Measurements from ENCODE around the gene SYCE3.

SYCE3 gene

DNA sequence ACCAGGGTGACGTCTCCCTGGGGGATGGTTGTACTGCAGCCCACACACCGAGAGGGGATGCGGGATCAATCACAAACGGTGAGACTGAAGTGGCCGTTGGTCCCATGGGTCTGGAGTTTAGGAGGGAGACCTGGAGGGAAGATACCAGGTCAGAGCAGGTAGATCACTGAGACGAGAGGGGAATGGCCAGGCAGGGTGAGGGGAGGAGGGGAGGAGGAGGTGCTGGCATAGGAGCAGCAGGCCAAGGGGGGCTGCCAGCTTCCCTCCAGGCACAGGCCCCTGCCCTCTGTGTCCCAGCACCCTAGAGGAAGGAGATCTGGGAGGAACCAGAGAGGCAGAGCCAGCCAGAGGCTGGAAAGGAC lies 44.9 kb upstream of the SYCE3 start:
- no peak for DNase-seq (ENCODE audit: low spot score)
- TF ChIP-seq, protein P1, sequence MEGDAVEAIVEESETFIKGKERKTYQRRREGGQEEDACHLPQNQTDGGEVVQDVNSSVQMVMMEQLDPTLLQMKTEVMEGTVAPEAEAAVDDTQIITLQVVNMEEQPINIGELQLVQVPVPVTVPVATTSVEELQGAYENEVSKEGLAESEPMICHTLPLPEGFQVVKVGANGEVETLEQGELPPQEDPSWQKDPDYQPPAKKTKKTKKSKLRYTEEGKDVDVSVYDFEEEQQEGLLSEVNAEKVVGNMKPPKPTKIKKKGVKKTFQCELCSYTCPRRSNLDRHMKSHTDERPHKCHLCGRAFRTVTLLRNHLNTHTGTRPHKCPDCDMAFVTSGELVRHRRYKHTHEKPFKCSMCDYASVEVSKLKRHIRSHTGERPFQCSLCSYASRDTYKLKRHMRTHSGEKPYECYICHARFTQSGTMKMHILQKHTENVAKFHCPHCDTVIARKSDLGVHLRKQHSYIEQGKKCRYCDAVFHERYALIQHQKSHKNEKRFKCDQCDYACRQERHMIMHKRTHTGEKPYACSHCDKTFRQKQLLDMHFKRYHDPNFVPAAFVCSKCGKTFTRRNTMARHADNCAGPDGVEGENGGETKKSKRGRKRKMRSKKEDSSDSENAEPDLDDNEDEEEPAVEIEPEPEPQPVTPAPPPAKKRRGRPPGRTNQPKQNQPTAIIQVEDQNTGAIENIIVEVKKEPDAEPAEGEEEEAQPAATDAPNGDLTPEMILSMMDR (IDR thresholded peaks at IDR 0.05; ENCODE audit: extremely low read depth, missing control alignments), result no peak

DNA sequence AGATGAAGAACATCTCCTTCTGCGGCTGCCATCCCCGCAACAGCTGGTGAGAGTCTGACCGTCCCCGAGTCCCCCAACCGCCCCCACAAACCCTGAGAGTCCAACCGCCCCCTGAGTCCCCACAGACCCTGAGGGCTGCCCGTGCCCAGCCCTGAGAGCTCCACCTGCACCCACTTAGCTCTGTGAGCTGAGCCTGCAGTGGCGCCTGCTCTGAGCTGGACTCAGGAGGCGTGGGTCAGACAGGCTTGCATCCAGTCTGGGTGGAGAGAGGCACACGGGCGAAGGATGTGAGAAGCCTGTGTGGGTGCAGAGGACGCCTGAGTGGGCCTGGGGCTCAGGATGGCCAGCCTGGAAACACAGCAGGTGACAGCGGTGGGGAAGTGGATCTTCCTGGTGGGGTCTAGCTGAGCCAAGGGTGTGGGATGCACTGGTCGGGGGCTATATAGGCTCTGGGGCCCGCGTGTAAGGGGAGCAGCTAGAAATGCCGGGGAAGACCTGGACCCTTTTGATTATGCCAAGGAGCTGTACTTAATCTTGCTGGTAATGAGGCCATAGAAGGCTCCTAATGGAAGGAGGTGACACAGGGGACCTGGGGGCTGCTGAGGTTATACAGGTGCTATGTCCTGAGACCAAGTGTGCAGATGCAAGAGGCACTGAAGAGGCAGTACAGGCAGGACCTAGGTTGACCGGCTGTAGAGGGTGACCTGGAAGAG lies 44.4 kb upstream of the SYCE3 start:
- TF ChIP-seq, protein P1 (IDR thresholded peaks at IDR 0.05; ENCODE audit: extremely low read depth, missing control alignments), result no peak

DNA sequence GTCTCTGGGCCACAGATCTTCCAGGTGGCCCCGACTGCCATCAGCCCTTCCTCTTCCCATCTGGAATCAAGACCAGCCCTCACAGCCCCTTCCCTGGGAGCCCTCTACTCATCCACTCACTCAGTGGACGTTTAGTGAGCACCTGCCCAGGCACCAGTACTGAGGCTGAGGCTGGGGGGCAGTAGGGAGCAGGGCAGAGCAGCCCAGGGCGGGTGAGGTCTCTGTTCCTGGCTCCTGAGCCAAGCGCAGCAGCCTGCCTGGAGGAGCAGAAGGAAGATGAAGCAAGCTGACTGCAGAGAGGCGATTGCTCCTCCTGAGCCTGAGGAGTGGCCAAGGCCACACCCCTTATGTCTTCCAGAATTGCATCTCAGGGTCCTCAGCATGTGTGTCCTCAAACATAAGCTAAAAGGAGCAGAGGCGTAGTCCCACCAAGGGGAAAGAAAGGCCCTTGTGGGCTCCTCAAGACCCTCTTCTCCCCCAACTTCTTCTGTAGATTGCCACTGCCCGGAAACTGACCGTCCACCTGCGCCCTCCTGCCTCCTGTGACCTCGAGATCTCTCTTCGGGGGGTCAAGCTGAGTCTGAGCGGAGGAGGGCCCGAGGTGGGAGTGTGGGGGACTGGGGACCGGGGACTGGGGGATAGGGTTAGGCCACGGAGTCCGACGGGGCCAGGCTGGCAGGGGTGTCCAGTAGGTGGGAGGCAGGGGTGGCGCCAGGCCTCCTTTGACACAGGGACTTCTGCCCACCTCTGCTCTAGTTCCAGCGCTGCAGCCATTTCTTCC lies 43.6 kb upstream of the SYCE3 start:
- DNase-seq (ENCODE audit: low spot score), result peak; percentile 45
- TF ChIP-seq, protein P1 (IDR thresholded peaks at IDR 0.05; ENCODE audit: extremely low read depth, missing control alignments), result no peak

More for the DNA sequence above, 44.4 kb upstream of the SYCE3 start:
- no peak for DNase-seq (ENCODE audit: low spot score)

DNA sequence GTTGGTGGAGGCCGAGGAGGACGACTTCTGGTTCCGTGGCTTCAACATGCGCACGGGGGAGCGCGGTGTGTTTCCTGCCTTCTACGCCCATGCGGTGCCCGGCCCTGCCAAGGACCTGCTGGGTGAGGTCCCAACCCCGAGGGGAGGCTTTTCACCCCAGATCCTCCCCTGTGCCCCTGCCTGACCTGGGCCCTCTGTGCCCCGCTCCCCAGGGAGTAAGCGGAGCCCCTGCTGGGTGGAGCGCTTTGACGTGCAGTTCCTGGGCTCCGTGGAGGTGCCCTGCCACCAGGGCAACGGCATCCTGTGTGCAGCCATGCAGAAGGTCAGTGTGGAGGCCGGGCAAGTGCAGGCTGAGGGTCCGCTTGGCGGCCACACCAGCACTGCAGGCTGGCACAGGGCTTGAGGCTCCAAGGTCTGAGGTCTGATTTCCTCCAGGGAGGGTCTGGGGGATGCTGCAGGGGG lies 42.9 kb upstream of the SYCE3 start:
- TF ChIP-seq, protein P1 (IDR thresholded peaks at IDR 0.05; ENCODE audit: extremely low read depth, missing control alignments), result no peak
- DNase-seq (ENCODE audit: low spot score), result peak; percentile 33

DNA sequence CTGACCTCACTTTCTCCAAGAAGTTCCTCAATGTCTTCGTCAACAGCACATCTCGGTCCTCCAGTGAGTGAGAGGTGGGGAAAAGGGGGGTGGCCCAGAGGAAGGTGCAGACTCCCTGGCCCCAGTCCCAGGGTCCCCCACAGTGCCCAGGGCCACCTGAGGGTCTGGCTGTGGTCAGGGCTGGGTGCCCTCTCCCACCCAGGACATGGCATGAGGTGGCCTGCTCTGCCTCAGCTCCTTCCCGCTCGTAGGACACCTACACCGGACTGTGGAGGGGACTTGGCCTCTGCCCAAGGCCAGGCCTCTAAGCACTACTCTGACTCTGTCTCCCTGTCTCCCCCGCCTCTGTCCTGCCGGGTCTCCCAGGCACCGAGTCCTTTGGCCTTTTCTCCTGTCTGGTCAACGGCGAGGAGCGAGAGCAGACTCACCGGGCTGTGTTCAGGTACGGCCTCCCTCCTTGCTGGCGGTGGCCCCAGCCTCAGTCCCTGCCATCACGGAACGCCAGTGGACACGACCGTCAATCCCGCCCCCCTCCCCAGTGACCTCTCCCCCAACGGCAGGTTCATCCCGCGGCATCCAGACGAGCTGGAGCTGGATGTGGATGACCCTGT lies 42.4 kb upstream of the SYCE3 start:
- TF ChIP-seq, protein P1 (IDR thresholded peaks at IDR 0.05; ENCODE audit: extremely low read depth, missing control alignments), result no peak
- DNase-seq (ENCODE audit: low spot score), result peak; percentile 51

DNA sequence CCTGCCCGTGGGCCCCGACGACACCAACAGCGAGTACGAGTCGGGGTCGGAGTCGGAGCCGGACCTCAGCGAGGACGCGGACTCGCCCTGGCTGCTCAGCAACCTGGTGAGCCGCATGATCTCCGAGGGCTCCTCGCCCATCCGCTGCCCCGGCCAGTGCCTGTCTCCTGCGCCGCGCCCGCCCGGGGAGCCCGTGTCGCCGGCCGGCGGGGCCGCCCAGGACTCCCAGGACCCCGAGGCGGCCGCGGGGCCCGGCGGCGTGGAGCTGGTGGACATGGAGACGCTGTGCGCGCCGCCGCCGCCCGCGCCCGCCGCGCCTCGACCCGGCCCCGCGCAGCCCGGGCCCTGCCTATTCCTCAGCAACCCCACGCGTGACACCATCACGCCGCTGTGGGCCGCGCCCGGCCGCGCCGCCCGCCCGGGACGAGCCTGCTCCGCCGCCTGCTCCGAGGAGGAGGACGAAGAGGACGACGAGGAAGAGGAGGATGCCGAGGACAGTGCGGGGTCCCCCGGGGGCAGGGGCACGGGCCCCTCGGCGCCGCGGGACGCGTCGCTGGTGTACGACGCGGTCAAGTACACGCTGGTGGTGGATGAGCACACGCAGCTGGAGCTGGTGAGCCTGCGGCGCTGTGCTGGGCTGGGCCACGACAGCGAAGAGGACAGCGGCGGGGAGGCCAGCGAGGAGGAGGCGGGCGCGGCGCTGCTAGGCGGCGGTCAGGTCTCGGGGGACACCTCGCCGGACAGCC lies 41.7 kb upstream of the SYCE3 start:
- peak; percentile 36 for DNase-seq (ENCODE audit: low spot score)
- TF ChIP-seq, protein P1 (IDR thresholded peaks at IDR 0.05; ENCODE audit: extremely low read depth, missing control alignments), result no peak

Measured in GM20000 (cell line).